GM12873 (cell line): ENCODE data around the gene KHNYN.

Experiments used
- CTCF ChIP-seq: IDR thresholded peaks from 2 replicates; pipeline ENCODE4 v1.5.1; 2012; ENCODE audit warnings: low read depth, mild to moderate bottlenecking, moderate library complexity, low read length, control low read depth; ENCODE audit not compliant: insufficient read depth; ENCODE audit errors: missing control alignments

The KHNYN gene

GRCh38 chr14:24398293-24398652, 31.5 kb upstream of the KHNYN start:
- no peak for TF ChIP-seq CTCF

- no peak for TF ChIP-seq CTCF
Observed at GRCh38 chr14:24398653-24399446, 30.9 kb upstream of the KHNYN start, which contains the start of gene NYNRIN. Gene NYNRIN (plus strand): TSS chr14:24399003. CDS start chr14:24399247, 244 bp downstream.

GRCh38 chr14:24399447-24399822, 30.3 kb upstream of the KHNYN start:
- TF ChIP-seq CTCF, result no peak

- TF ChIP-seq CTCF, result no peak
Observed at GRCh38 chr14:24399999-24400718, 29.6 kb upstream of the KHNYN start.

GRCh38 chr14:24401810-24402702, 27.7 kb upstream of the KHNYN start:
- TF ChIP-seq CTCF, result no peak

GRCh38 chr14:24403294-24403998, 26.3 kb upstream of the KHNYN start:
- TF ChIP-seq CTCF, result no peak
